NCI-H82 treated with DMSO at 0.1 percent for 48 hours (cell line): Measurements from ENCODE around the gene TRIM34.
"Not testable (repeated sequence)": the region's sequence is repeated elsewhere in the genome, so short reads cannot be mapped to it uniquely, and the experiment has no call there.

Experiments
- DNase-seq: peaks from one replicate; lab custom pipeline; 2025; ENCODE audit not compliant: unreplicated experiment; lab: John Stamatoyannopoulos, UW

Gene TRIM34

GRCh38 chr11:5684036-5684645 lies 59.3 kb downstream of the TRIM34 start:
- DNase-seq: no peak

GRCh38 chr11:5684646-5685362 lies 60.0 kb downstream of the TRIM34 start, which contains the start of gene TRIM5:
TRIM5 (minus strand) TSS chr11:5685074; CDS start chr11:5680177, 4,897 bp downstream.
- DNase-seq: no peak

- DNase-seq: no peak
These were observed 61.6 kb downstream of the TRIM34 start for GRCh38 chr11:5686426-5686825.

GRCh38 chr11:5688482-5688881 lies 63.7 kb downstream of the TRIM34 start:
- no peak for DNase-seq

GRCh38 chr11:5689551-5689983 lies 64.8 kb downstream of the TRIM34 start, which contains the start of gene TRIM22:
TRIM22 (plus strand) TSS chr11:5689790; CDS start chr11:5696233, 6,443 bp downstream.
- DNase-seq: no peak

- DNase-seq: no peak
These were observed 65.4 kb downstream of the TRIM34 start for GRCh38 chr11:5690216-5690615.

- no peak for DNase-seq
These were observed 65.9 kb downstream of the TRIM34 start for GRCh38 chr11:5690736-5691135.

GRCh38 chr11:5691238-5691963 lies 66.6 kb downstream of the TRIM34 start:
- not testable (repeated sequence) for DNase-seq

- no peak for DNase-seq
These were observed 67.2 kb downstream of the TRIM34 start for GRCh38 chr11:5691964-5692361.
